HG03066 (cell line): Measurements from ENCODE around the gene RNF213.
"Not testable (repeated sequence)": the region's sequence is repeated elsewhere in the genome, so short reads cannot be mapped to it uniquely, and the experiment has no call there.

ENCODE experiments used
- ATAC-seq: cut with Tn5 transposase; IDR thresholded peaks from one replicate; pipeline ENCODE4 v1.9.1; 2021; ENCODE audit warnings: low read depth; ENCODE audit not compliant: unreplicated experiment

Gene RNF213

GRCh38 chr17:80223838-80224497 lies 36.7 kb upstream of the RNF213 start:
- no peak for ATAC-seq

- ATAC-seq, result no peak
These were observed 36.0 kb upstream of the RNF213 start for GRCh38 chr17:80224683-80225082.

- ATAC-seq, result no peak
These were observed 35.4 kb upstream of the RNF213 start for GRCh38 chr17:80225230-80225629.

- no peak for ATAC-seq
These were observed 33.5 kb upstream of the RNF213 start for GRCh38 chr17:80227156-80227555.

- no peak for ATAC-seq
These were observed 33.0 kb upstream of the RNF213 start for GRCh38 chr17:80227666-80228065.

- ATAC-seq, result no peak
These were observed 32.2 kb upstream of the RNF213 start for GRCh38 chr17:80228477-80228876.

- no peak for ATAC-seq
These were observed 31.6 kb upstream of the RNF213 start for GRCh38 chr17:80229011-80229410.

- no peak for ATAC-seq
These were observed 28.2 kb upstream of the RNF213 start for GRCh38 chr17:80232438-80232837.

- ATAC-seq, result no peak
These were observed 27.4 kb upstream of the RNF213 start for GRCh38 chr17:80233202-80233601.

GRCh38 chr17:80236911-80237310 lies 23.7 kb upstream of the RNF213 start:
- no peak for ATAC-seq

- ATAC-seq, result no peak
These were observed 23.3 kb upstream of the RNF213 start for GRCh38 chr17:80237386-80237785.

- no peak for ATAC-seq
These were observed 18.1 kb upstream of the RNF213 start for GRCh38 chr17:80242505-80242904.

GRCh38 chr17:80243526-80244433 lies 16.9 kb upstream of the RNF213 start:
- ATAC-seq, result no peak

- not testable (repeated sequence) for ATAC-seq
These were observed 16.2 kb upstream of the RNF213 start for GRCh38 chr17:80244448-80244847.

- ATAC-seq, result no peak
These were observed 15.7 kb upstream of the RNF213 start for GRCh38 chr17:80244871-80245509.

- no peak for ATAC-seq
These were observed 14.9 kb upstream of the RNF213 start for GRCh38 chr17:80245566-80246265.

- no peak for ATAC-seq
These were observed 14.4 kb upstream of the RNF213 start for GRCh38 chr17:80246266-80246681.

- no peak for ATAC-seq
These were observed 13.9 kb upstream of the RNF213 start for GRCh38 chr17:80246726-80247125.

GRCh38 chr17:80247561-80247960 lies 13.1 kb upstream of the RNF213 start:
- ATAC-seq, result no peak

- no peak for ATAC-seq
These were observed 12.4 kb upstream of the RNF213 start for GRCh38 chr17:80248001-80248893.
